ENCODE results near the gene C1D. TPM values are rescaled to one million over a fixed set of nuclear protein-coding genes. Genes with fewer than 3 reads are reported as not detected.

The C1D gene
- total RNA-seq, 2 experiments from 2014 or later: 19.1 to 36.3 TPM

DNA sequence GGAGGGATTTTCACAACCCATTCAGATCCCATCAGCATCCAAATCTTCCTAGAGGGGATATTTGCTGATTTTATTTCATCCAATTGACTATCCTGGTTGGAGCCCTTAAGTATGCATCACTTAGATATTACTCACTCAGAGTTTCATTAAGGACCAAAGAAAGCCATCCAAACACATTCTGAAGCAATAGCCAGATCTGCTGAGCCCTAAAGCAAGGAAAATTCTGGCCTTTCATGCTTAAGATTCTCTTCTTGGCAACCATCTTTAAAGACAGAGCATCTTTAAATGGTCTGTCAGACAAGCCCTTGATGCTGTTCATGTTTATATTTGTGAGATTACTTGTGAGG, 40.9 kb upstream of the C1D start:
- TF ChIP-seq, protein P1, sequence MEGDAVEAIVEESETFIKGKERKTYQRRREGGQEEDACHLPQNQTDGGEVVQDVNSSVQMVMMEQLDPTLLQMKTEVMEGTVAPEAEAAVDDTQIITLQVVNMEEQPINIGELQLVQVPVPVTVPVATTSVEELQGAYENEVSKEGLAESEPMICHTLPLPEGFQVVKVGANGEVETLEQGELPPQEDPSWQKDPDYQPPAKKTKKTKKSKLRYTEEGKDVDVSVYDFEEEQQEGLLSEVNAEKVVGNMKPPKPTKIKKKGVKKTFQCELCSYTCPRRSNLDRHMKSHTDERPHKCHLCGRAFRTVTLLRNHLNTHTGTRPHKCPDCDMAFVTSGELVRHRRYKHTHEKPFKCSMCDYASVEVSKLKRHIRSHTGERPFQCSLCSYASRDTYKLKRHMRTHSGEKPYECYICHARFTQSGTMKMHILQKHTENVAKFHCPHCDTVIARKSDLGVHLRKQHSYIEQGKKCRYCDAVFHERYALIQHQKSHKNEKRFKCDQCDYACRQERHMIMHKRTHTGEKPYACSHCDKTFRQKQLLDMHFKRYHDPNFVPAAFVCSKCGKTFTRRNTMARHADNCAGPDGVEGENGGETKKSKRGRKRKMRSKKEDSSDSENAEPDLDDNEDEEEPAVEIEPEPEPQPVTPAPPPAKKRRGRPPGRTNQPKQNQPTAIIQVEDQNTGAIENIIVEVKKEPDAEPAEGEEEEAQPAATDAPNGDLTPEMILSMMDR (conservative IDR thresholded peaks at IDR 0.05; ENCODE audit: low read length): no peak
- no peak for TF ChIP-seq EZH2phosphoT487 (IDR thresholded peaks at IDR 0.05; ENCODE audit: borderline replicate concordance, low read depth, low read length)
- H2AFZ ChIP-seq (ENCODE audit: low read length): no peak overlapping the region
- no peaks in the 10 kb centered on the region for H3K36me3 ChIP-seq (ENCODE audit: insufficient read depth, low read length)
- H3K4me2 ChIP-seq (ENCODE audit: low read length): no peak overlapping the region
- BruUV-seq (replicated peaks): no TSS peak
- H3K27ac ChIP-seq (ENCODE audit: low read depth, low read length, poor library complexity, severe bottlenecking): no peak overlapping the region
- POLR2A ChIA-PET: no interaction called here
- no peaks in the 10 kb centered on the region for H4K20me1 ChIP-seq (ENCODE audit: insufficient read depth, low read length)
- no peaks in the 10 kb centered on the region for H3K9me2 ChIP-seq (ENCODE audit: insufficient read depth, low read length)
- no peaks in the 10 kb centered on the region for H3K79me2 ChIP-seq (ENCODE audit: insufficient read depth, low read depth, low read length)
- intact Hi-C loops (cut with micrococcal nuclease; ENCODE audit: unreplicated experiment): no loop called here
- H3K4me1 ChIP-seq (ENCODE audit: insufficient read depth, low read length, poor library complexity, severe bottlenecking): peaks cover 16% of the 10 kb centered on the region
- CTCF ChIA-PET (ENCODE audit: unreplicated experiment): no interaction called here
- H3K9me3 ChIP-seq (ENCODE audit: low read length): peaks cover 17% of the 10 kb centered on the region
- no peak for DNase-seq (ENCODE audit: low spot score)
- no peak overlapping the region for H3K4me3 ChIP-seq (ENCODE audit: low read depth, low read length, poor library complexity, severe bottlenecking)

GRCh38 chr2:68103030-68103708, 40.4 kb upstream of the C1D start:
- BruUV-seq (replicated peaks): no TSS peak
- H3K4me3 ChIP-seq (ENCODE audit: low read depth, low read length, poor library complexity, severe bottlenecking): no peak overlapping the region
- H4K20me1 ChIP-seq (ENCODE audit: insufficient read depth, low read length): no peaks in the 10 kb centered on the region
- intact Hi-C loops (cut with micrococcal nuclease; ENCODE audit: unreplicated experiment): no loop called here
- peaks cover 16% of the 10 kb centered on the region for H3K4me1 ChIP-seq (ENCODE audit: insufficient read depth, low read length, poor library complexity, severe bottlenecking)
- CTCF ChIA-PET (ENCODE audit: unreplicated experiment): no interaction called here
- POLR2A ChIA-PET: interaction anchor here (0.7 to 1.6 kb wide), 3 partner anchors 11 to 18 kb away, joined by 4 read pairs; no protein-coding TSS in a partner anchor
- H3K4me2 ChIP-seq (ENCODE audit: low read length): no peak overlapping the region
- H3K36me3 ChIP-seq (ENCODE audit: insufficient read depth, low read length): no peaks in the 10 kb centered on the region
- H3K9me3 ChIP-seq (ENCODE audit: low read length): peaks cover 17% of the 10 kb centered on the region
- H2AFZ ChIP-seq (ENCODE audit: low read length): no peak overlapping the region
- no peaks in the 10 kb centered on the region for H3K9me2 ChIP-seq (ENCODE audit: insufficient read depth, low read length)
- TF ChIP-seq EZH2phosphoT487 (IDR thresholded peaks at IDR 0.05; ENCODE audit: borderline replicate concordance, low read depth, low read length): no peak
- TF ChIP-seq, protein P1 (conservative IDR thresholded peaks at IDR 0.05; ENCODE audit: low read length): no peak
- DNase-seq (ENCODE audit: low spot score): no peak
- no peak overlapping the region for H3K27ac ChIP-seq (ENCODE audit: low read depth, low read length, poor library complexity, severe bottlenecking)
- no peaks in the 10 kb centered on the region for H3K79me2 ChIP-seq (ENCODE audit: insufficient read depth, low read depth, low read length)

- Histone ChIP-seq H4K20me1 (ENCODE audit: insufficient read depth, low read length) (no peaks in the 10 kb centered on the region), H3K79me2 (ENCODE audit: insufficient read depth, low read depth, low read length) (no peaks in the 10 kb centered on the region), H3K27ac (ENCODE audit: low read depth, low read length, poor library complexity, severe bottlenecking) (no peak overlapping the region), H3K4me1 (ENCODE audit: insufficient read depth, low read length, poor library complexity, severe bottlenecking) (peaks cover 16% of the 10 kb centered on the region), H3K9me3 (ENCODE audit: low read length) (peaks cover under 1% of the 10 kb centered on the region; the same call in 1 of the 2 replicates), H3K4me3 (ENCODE audit: low read depth, low read length, poor library complexity, severe bottlenecking) (no peak overlapping the region), H3K36me3 (ENCODE audit: insufficient read depth, low read length) (no peaks in the 10 kb centered on the region), H3K4me2 (ENCODE audit: low read length) (no peak overlapping the region), H3K9me2 (ENCODE audit: insufficient read depth, low read length) (no peaks in the 10 kb centered on the region), H2AFZ (ENCODE audit: low read length) (no peak overlapping the region)
- TF ChIP-seq, protein P1 (conservative IDR thresholded peaks at IDR 0.05; ENCODE audit: low read length): no peak
- BruUV-seq (replicated peaks): no TSS peak
- ChIA-PET CTCF (ENCODE audit: unreplicated experiment) (no interaction called here), POLR2A (interaction anchor here (0.9 kb wide), 1 partner anchor 30 kb away, joined by 3 read pairs; no protein-coding TSS in a partner anchor)
- intact Hi-C loops (cut with micrococcal nuclease; ENCODE audit: unreplicated experiment): no loop called here
- no peak for DNase-seq (ENCODE audit: low spot score)
Observed at GRCh38 chr2:68100189-68100588, 37.4 kb upstream of the C1D start.

Data from OCI-LY7 (cell line).